GM21390 (cell line): ENCODE results near the gene PPHLN1.
"Not testable (repeated sequence)": the region's sequence is repeated elsewhere in the genome, so short reads cannot be mapped to it uniquely, and the experiment has no call there.

ENCODE experiments used
- ATAC-seq: cut with Tn5 transposase; IDR thresholded peaks from one replicate; pipeline ENCODE4 v1.9.1; 2021; ENCODE audit not compliant: unreplicated experiment

PPHLN1 gene

GRCh38 chr12:42322567-42322966 lies 3.4 kb upstream of the PPHLN1 start:
- no peak for ATAC-seq

GRCh38 chr12:42323856-42324255 lies 2.1 kb upstream of the PPHLN1 start:
- no peak for ATAC-seq

GRCh38 chr12:42325326-42325652 lies 678 bp upstream of the PPHLN1 start:
- no peak for ATAC-seq

- peak; percentile 22 for ATAC-seq
Measured at GRCh38 chr12:42326541-42327226, 717 bp downstream of the PPHLN1 start.

GRCh38 chr12:42327227-42327590 lies 1.2 kb downstream of the PPHLN1 start:
- no peak for ATAC-seq

- ATAC-seq = not testable (repeated sequence)
Measured at GRCh38 chr12:42330097-42330496, 4.1 kb downstream of the PPHLN1 start.

GRCh38 chr12:42332301-42333285 lies 6.6 kb downstream of the PPHLN1 start:
- peak; percentile 66 for ATAC-seq

GRCh38 chr12:42336286-42336685 lies 10.3 kb downstream of the PPHLN1 start:
- no peak for ATAC-seq

GRCh38 chr12:42338280-42338679 lies 12.3 kb downstream of the PPHLN1 start:
- ATAC-seq = no peak

- ATAC-seq = no peak
Measured at GRCh38 chr12:42342028-42342427, 16.1 kb downstream of the PPHLN1 start.

GRCh38 chr12:42343721-42344120 lies 17.8 kb downstream of the PPHLN1 start:
- no peak for ATAC-seq

GRCh38 chr12:42346403-42347002 lies 20.5 kb downstream of the PPHLN1 start:
- ATAC-seq = no peak

- ATAC-seq = not testable (repeated sequence)
Measured at GRCh38 chr12:42349119-42350020, 23.4 kb downstream of the PPHLN1 start.

GRCh38 chr12:42350021-42350407 lies 24.0 kb downstream of the PPHLN1 start:
- ATAC-seq = not testable (repeated sequence)

- no peak for ATAC-seq
Measured at GRCh38 chr12:42356344-42356743, 30.4 kb downstream of the PPHLN1 start.

GRCh38 chr12:42360747-42361403 lies 34.9 kb downstream of the PPHLN1 start:
- ATAC-seq = peak; percentile 72

GRCh38 chr12:42361909-42362646 lies 36.1 kb downstream of the PPHLN1 start:
- ATAC-seq = no peak

GRCh38 chr12:42362647-42363260 lies 36.8 kb downstream of the PPHLN1 start:
- no peak for ATAC-seq

- no peak for ATAC-seq
Measured at GRCh38 chr12:42364692-42365091, 38.7 kb downstream of the PPHLN1 start.
